Small intestine (tissue), 7 donors: ENCODE measurements around the gene MBD3. TPM values are rescaled to one million over a fixed set of nuclear protein-coding genes. Genes with fewer than 3 reads are reported as not detected.

Source experiments
- DNase-seq, 2 donors: peaks; one replicate each; pipeline versions ENCODE4 v3.0.0 to v3.0.0-alpha.2; 2013
- FAIRE-seq: peaks from 2 replicates; lab custom pipeline; 2012; peaks lifted over from hg19 to GRCh38; lab: Jason Lieb, UNC
- H3K27ac ChIP-seq, 3 donors: one replicate each; pipeline ENCODE4 v1.5.1; 2013; ENCODE audit warnings: low read length in 2 of 3, mild to moderate bottlenecking in 2 of 3, control low read depth in 1 of 3, inconsistent platforms in 1 of 3, low read depth in 1 of 3, moderate library complexity in 1 of 3
- H3K27me3 ChIP-seq, 3 donors: one replicate each; pipeline ENCODE4 v1.6.1; 2013; ENCODE audit warnings: low read length in 3 of 3, inconsistent platforms in 1 of 3; ENCODE audit not compliant: control insufficient read depth in 3 of 3, insufficient read depth in 3 of 3
- H3K36me3 ChIP-seq, 3 donors: one replicate each; pipeline ENCODE4 v1.6.1; 2013; ENCODE audit warnings: low read length in 3 of 3, inconsistent platforms in 1 of 3, low read depth in 1 of 3, mild to moderate bottlenecking in 1 of 3, moderate library complexity in 1 of 3; ENCODE audit not compliant: control insufficient read depth in 3 of 3, insufficient read depth in 2 of 3
- H3K4me1 ChIP-seq, 3 donors: one replicate each; pipeline ENCODE4 v1.6.1; 2013; ENCODE audit warnings: low read length in 2 of 3, inconsistent platforms in 1 of 3, low read depth in 1 of 3, mild to moderate bottlenecking in 1 of 3, moderate library complexity in 1 of 3; ENCODE audit not compliant: control insufficient read depth in 3 of 3, insufficient read depth in 2 of 3
- H3K4me3 ChIP-seq, 3 donors: one replicate each; pipeline ENCODE4 v1.5.1; 2013; ENCODE audit warnings: low read length in 3 of 3, control low read depth in 1 of 3, inconsistent platforms in 1 of 3, low read depth in 1 of 3, mild to moderate bottlenecking in 1 of 3, moderate library complexity in 1 of 3
- H3K9me3 ChIP-seq, 2 donors: one replicate each; pipeline ENCODE4 v1.6.1; 2013; ENCODE audit warnings: low read depth in 1 of 2, low read length in 1 of 2; ENCODE audit not compliant: control insufficient read depth in 2 of 2, insufficient read depth in 1 of 2
- WGBS, 3 donors: extraction: QIAGEN DNeasy Blood & Tissue Kit; methylation state at CpG; one replicate each; pipeline ENCODE4 v1.1.7; 2013; 5-methylcytosine and 5-hydroxymethylcytosine counted together
- polyA plus RNA-seq, 4 donors: library from polyadenylated mRNA; stranded (reverse) in 3 of 4; unstranded in 1 of 4; fragments of 200-250 nt in 3 of 4; fragments of 120-200 nt in 1 of 4; gene quantifications; one replicate each; pipeline versions ENCODE4 v1.2.1 to v1.2.3, GENCODE V29; 2013
- donor health status: healthy with polysubstance abuse.
- donor health status: control.
- donor health status: control.
- donor health status: Bipolar disorder and iron deficiency.
- donor health status: healthy.

Gene MBD3
- polyA plus RNA-seq, 4 donors, result 48.3 to 112 (median 69.9) TPM

DNA sequence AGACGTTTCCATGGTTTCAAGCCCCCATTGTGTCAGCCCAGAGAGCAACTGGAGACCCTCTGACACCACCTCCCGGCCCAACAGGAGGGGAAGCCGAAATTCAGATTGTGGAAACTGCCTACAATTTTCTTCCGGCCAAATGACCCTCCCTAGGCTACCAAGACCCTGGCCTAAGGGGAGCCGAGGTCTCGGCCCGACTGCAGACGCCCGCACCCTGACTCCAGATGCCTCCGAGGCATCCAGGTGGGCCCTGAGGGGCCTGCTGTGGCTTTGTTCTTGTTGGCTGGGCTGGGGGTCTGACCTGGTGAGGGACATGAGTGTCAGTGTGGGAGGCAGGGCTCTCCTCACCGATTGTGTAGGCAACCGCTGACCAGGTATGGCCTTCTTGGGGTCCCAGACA, 34.1 kb downstream of the MBD3 start:
- H3K36me3 ChIP-seq, result peaks cover 0 to 58% (median 3%) of the 10 kb centered on the region in 3 donors
- FAIRE-seq (no peak), DNase-seq (no peak)
- H3K27me3 ChIP-seq, result no peaks in the 10 kb centered on the region
- WGBS, 3 donors, result 89 to 93% (median 89%) methylated on average over 12 of the region's 12 CpGs
- no peak overlapping the region for H3K27ac ChIP-seq
- no peaks in the 10 kb centered on the region for H3K9me3 ChIP-seq
- no peaks in the 10 kb centered on the region for H3K4me1 ChIP-seq
- H3K4me3 ChIP-seq, result no peak overlapping the region

DNA sequence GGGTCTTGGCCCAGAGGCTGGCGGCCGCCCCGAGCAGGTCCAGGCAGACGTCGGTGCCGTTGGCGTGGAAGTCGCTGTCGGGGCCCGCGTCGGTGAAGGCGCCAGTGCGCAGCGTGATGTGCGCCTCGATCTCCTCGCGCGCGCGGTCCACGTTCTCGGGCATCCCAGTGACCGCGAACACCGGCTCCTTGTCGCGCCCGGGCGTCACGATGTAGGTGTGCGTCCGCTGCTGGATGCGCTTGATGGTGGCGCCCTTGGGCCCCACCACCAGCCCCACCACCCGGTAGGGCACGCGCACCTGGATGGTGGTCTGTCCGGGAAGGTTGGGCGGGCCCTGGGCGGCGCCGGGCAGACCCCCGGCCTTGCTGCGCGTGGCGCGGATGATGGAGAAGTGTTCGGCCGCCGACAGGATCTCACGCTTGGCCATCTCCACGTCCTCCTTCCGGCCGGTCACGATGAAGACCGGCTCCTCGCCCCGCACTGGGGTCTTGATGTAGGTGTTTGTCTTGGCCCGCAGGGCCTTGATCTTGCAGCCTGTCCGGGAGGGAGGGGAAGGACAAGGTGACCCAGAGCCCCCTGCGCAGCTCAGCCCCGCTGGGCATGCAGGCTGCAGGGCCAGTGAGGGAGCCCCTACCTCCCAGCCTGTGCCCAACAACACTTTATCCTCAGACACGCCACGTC, 36.1 kb downstream of the MBD3 start:
- 97 to 98% (median 98%) methylated on average over 54 to 66 of the region's 66 CpGs for WGBS, 3 donors
- no peak overlapping the region for H3K27ac ChIP-seq
- no peaks in the 10 kb centered on the region for H3K4me1 ChIP-seq
- H3K4me3 ChIP-seq, result no peak overlapping the region
- no peaks in the 10 kb centered on the region for H3K27me3 ChIP-seq
- no peaks in the 10 kb centered on the region for H3K9me3 ChIP-seq
- FAIRE-seq, result no peak
- peaks cover 0 to 45% (median 3%) of the 10 kb centered on the region in 3 donors for H3K36me3 ChIP-seq
- DNase-seq, result no peak

DNA sequence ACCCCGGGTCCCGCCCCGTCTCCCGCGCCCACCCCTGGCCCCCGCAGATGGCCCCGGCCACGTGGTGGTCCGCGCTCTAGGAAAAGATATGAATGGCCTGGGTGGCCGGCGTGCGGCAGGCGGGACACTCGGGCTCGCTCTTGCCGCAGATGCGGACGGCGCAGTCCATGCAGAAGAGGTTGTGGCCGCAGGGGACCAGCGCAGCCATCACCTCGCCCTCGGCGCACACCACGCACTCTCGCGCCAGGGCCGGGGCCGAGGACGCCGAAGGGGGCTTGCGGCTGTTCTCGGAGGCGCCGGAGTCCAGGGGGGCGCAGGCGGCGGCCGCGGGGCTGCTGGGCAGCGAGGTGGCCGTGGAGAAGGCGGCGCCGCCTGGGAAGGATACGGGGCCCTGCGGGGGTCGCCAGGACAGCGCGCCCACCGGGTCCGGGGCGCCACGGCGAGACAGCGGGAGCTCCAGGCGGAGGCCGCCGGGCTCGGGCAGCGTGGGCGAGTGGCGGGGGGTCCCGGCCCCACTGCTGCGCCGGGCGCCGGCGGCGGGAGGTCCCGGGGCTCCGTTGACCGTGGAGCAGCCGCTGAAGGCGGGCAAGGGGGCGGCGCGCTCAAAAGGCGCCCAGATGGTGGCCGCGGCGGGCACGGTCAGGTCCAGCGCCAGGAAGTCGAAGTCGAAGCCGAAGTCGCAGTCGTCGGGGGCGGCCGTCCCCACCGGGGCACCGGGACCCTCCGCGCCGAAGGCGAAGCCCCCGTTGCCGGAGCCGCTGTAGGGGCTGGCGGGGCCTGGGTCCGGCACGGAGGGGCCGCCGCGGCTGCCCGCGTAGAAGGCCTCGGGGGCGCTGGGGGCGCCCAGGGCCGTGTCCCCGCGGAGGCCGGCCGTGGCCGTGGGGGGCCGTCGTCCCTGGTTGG, 36.9 kb downstream of the MBD3 start:
- 96 to 98% (median 98%) methylated on average over 71 to 121 of the region's 121 CpGs for WGBS, 3 donors

GRCh38 chr19:1554968-1555367, 37.7 kb downstream of the MBD3 start:
- DNase-seq (no peak), FAIRE-seq (no peak)
- no peaks in the 10 kb centered on the region for H3K9me3 ChIP-seq
- no peak overlapping the region for H3K4me3 ChIP-seq
- H3K27ac ChIP-seq, result no peak overlapping the region
- 89 to 91% (median 91%) methylated on average over 24 of the region's 24 CpGs for WGBS, 3 donors
- no peaks in the 10 kb centered on the region for H3K27me3 ChIP-seq
- peaks cover 0 to 29% (median 3%) of the 10 kb centered on the region in 3 donors for H3K36me3 ChIP-seq
- H3K4me1 ChIP-seq, result no peaks in the 10 kb centered on the region

More for the DNA sequence above, 36.9 kb downstream of the MBD3 start:
- Histone ChIP-seq H3K27ac (no peak overlapping the region), H3K27me3 (no peaks in the 10 kb centered on the region), H3K4me1 (no peaks in the 10 kb centered on the region), H3K4me3 (no peak overlapping the region), H3K36me3 (peaks cover 0 to 37% (median 3%) of the 10 kb centered on the region in 3 donors), H3K9me3 (no peaks in the 10 kb centered on the region)
- no peak for DNase-seq
- FAIRE-seq, result no peak

GRCh38 chr19:1553415-1553814, 39.2 kb downstream of the MBD3 start:
- H3K9me3 ChIP-seq, result no peaks in the 10 kb centered on the region
- H3K27ac ChIP-seq, result no peak overlapping the region
- FAIRE-seq, result no peak
- H3K36me3 ChIP-seq, result peaks cover 0 to 20% (median 3%) of the 10 kb centered on the region in 3 donors
- DNase-seq, result no peak
- H3K4me3 ChIP-seq, result no peak overlapping the region
- H3K4me1 ChIP-seq, result no peaks in the 10 kb centered on the region
- 74 to 84% (median 83%) methylated on average over 9 to 10 of the region's 10 CpGs for WGBS, 3 donors
- no peaks in the 10 kb centered on the region for H3K27me3 ChIP-seq

DNA sequence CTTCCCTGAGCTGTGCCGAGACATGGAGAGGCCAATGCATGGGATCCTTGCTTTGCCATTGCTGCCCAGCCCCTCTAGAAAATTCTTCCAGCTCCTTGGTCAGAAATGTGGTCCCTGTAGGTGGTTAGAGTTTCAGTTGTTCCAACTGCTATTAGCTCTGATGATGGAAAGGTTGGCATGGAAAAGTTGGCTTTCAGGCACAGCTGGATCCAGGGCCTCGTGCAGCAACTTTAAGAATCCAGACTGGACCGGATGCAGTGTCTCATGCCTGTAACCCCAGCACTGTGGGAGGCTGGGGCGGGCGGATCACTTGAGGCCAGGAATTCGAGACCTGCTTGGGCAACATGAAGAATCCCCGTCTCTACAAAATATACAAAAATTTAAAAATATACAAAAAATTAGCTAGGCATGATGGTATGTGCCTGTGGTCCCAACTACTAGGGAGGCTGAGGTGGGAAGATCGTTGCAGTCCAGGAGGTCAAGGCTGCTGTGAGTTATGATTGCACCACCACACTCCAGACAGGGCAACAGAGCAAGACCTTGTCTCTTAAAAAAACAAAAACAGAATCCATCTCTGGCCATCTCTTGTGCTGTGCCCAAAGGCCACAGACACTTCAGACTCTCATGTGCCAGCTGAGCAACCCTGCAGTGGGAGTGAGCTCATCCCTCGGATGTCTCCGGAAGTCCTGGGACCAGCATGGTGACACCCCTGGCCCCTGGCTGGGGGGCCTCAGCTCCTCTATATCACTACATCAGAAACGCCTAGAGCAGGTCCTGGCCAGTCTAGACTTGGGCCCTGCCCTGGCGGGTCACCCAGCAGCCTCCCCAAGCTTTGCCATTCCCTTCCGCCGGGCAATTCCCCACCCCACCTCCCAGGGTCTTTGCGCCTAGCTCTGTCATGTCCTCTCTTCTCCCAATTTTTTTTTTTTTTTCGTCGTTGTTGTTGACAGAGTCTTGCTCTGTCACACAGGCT, 41.3 kb downstream of the MBD3 start:
- Histone ChIP-seq H3K9me3 (no peaks in the 10 kb centered on the region), H3K4me1 (no peaks in the 10 kb centered on the region), H3K4me3 (no peak overlapping the region), H3K27ac (no peak overlapping the region), H3K36me3 (peaks cover 0 to 10% (median 1%) of the 10 kb centered on the region in 3 donors), H3K27me3 (peaks cover 0 to 3% (median 0%) of the 10 kb centered on the region in 3 donors)
- FAIRE-seq (no peak), DNase-seq (no peak)
- 81% methylated on average over 17 of the region's 17 CpGs for WGBS, 3 donors

GRCh38 chr19:1549332-1549945, 43.2 kb downstream of the MBD3 start:
- WGBS, 3 donors, result 78 to 86% (median 81%) methylated on average over 4 of the region's 4 CpGs
- Histone ChIP-seq H3K27ac (no peak overlapping the region), H3K36me3 (peaks cover 0 to 5% (median 0%) of the 10 kb centered on the region in 3 donors), H3K4me3 (no peak overlapping the region), H3K9me3 (no peaks in the 10 kb centered on the region), H3K4me1 (no peaks in the 10 kb centered on the region), H3K27me3 (peaks cover 0 to 17% (median 4%) of the 10 kb centered on the region in 3 donors)
- FAIRE-seq (no peak), DNase-seq (no peak)
